ENCODE measurements around the gene ALDH2.
"Not testable (repeated sequence)": the region's sequence is repeated elsewhere in the genome, so short reads cannot be mapped to it uniquely, and the experiment has no call there.

The ALDH2 gene

GRCh38 chr12:111758120-111758561, 8.6 kb upstream of the ALDH2 start:
- in situ Hi-C loops (cut with MboI; ENCODE audit: low sequenced_read_pairs, unreplicated experiment): no loop called here
- DNase-seq (ENCODE audit: low spot score): no peak
- TF ChIP-seq, protein P1, sequence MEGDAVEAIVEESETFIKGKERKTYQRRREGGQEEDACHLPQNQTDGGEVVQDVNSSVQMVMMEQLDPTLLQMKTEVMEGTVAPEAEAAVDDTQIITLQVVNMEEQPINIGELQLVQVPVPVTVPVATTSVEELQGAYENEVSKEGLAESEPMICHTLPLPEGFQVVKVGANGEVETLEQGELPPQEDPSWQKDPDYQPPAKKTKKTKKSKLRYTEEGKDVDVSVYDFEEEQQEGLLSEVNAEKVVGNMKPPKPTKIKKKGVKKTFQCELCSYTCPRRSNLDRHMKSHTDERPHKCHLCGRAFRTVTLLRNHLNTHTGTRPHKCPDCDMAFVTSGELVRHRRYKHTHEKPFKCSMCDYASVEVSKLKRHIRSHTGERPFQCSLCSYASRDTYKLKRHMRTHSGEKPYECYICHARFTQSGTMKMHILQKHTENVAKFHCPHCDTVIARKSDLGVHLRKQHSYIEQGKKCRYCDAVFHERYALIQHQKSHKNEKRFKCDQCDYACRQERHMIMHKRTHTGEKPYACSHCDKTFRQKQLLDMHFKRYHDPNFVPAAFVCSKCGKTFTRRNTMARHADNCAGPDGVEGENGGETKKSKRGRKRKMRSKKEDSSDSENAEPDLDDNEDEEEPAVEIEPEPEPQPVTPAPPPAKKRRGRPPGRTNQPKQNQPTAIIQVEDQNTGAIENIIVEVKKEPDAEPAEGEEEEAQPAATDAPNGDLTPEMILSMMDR (IDR thresholded peaks at IDR 0.05; ENCODE audit: borderline replicate concordance, control extremely low read depth, extremely low read depth, insufficient read depth, missing control alignments): no peak

GRCh38 chr12:111759271-111759670, 7.5 kb upstream of the ALDH2 start:
- no peak for DNase-seq (ENCODE audit: low spot score)
- TF ChIP-seq, protein P1 (IDR thresholded peaks at IDR 0.05; ENCODE audit: borderline replicate concordance, control extremely low read depth, extremely low read depth, insufficient read depth, missing control alignments): no peak
- in situ Hi-C loops (cut with MboI; ENCODE audit: low sequenced_read_pairs, unreplicated experiment): no loop called here

GRCh38 chr12:111759991-111760390, 6.7 kb upstream of the ALDH2 start:
- in situ Hi-C loops (cut with MboI; ENCODE audit: low sequenced_read_pairs, unreplicated experiment): no loop called here
- TF ChIP-seq, protein P1 (IDR thresholded peaks at IDR 0.05; ENCODE audit: borderline replicate concordance, control extremely low read depth, extremely low read depth, insufficient read depth, missing control alignments): no peak
- DNase-seq (ENCODE audit: low spot score): no peak

DNA sequence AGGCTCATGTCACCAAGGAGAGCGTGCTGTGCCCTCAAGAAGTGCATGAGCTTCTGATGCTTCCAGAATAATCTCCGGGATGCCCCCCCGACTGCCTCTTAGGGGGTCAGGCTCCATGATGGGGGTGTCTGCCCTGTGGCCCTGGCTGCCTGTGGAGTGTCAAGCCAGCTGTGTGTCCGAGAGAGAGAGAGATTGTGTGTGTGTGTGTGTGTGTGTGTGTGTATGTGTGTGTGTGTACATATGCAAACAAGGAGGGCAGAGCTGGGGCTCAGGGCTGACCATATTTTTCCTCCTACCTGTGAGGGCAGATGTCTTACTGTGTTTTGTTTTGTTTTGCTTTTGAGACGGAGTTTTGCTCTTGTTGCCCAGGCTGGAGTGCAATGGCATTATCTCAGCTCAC, 5.6 kb upstream of the ALDH2 start:
- in situ Hi-C loops (cut with MboI; ENCODE audit: low sequenced_read_pairs, unreplicated experiment): no loop called here
- TF ChIP-seq, protein P1 (IDR thresholded peaks at IDR 0.05; ENCODE audit: borderline replicate concordance, control extremely low read depth, extremely low read depth, insufficient read depth, missing control alignments): no peak
- no peak for DNase-seq (ENCODE audit: low spot score)

DNA sequence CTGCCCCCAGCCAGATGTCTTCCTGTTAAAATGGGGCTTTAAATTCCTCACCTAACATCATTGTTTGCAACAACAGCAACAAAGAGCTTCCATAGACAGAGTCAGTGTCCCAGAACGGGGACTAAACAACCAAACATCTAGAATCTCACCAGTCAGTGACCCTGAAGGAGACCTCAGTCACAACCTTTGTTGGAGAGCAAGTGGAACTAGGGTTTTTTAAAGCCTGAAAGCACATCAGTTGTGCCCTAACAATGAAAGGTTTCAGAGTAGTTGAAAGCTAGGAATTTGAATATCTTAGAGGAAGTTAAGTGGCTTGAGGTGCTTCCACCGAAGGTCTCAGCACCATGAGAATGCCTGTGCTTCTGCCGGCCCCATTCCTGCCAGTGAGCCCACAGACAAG, 5.0 kb upstream of the ALDH2 start:
- in situ Hi-C loops (cut with MboI; ENCODE audit: low sequenced_read_pairs, unreplicated experiment): no loop called here
- TF ChIP-seq, protein P1 (IDR thresholded peaks at IDR 0.05; ENCODE audit: borderline replicate concordance, control extremely low read depth, extremely low read depth, insufficient read depth, missing control alignments): no peak
- DNase-seq (ENCODE audit: low spot score): no peak

DNA sequence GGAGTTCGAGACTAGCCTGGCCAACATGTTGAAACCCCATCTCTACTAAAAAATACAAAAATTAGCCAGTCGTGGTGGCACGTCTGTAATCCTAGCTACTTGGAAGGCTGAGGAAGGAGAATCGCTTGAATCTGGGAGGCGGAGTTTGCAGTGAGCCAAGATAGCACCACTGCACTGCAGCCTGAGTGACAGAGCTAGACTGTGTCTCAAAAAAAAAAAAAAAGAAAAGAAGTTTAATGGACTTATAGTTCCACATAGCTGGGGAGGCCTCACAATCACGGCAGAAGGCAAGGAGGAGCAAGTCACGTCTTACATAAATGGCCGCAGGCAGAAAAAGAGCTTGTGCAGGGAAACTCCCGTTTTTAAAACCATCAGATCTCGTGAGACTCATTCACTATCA, 3.2 kb upstream of the ALDH2 start:
- in situ Hi-C loops (cut with MboI; ENCODE audit: low sequenced_read_pairs, unreplicated experiment); DNase-seq (ENCODE audit: low spot score): not testable (repeated sequence)

GRCh38 chr12:111764120-111764821, 2.5 kb upstream of the ALDH2 start:
- TF ChIP-seq, protein P1 (IDR thresholded peaks at IDR 0.05; ENCODE audit: borderline replicate concordance, control extremely low read depth, extremely low read depth, insufficient read depth, missing control alignments): no peak
- in situ Hi-C loops (cut with MboI; ENCODE audit: low sequenced_read_pairs, unreplicated experiment): no loop called here
- DNase-seq (ENCODE audit: low spot score): no peak

All from GM13976 (cell line).